ENCODE results near the gene CHRM1. TPM values are rescaled to one million over a fixed set of nuclear protein-coding genes. Genes with fewer than 3 reads are reported as not detected.

Gene CHRM1
- polyA plus RNA-seq, 2 of the 4 experiments (the other 2 are of a cell fraction) = not detected

DNA sequence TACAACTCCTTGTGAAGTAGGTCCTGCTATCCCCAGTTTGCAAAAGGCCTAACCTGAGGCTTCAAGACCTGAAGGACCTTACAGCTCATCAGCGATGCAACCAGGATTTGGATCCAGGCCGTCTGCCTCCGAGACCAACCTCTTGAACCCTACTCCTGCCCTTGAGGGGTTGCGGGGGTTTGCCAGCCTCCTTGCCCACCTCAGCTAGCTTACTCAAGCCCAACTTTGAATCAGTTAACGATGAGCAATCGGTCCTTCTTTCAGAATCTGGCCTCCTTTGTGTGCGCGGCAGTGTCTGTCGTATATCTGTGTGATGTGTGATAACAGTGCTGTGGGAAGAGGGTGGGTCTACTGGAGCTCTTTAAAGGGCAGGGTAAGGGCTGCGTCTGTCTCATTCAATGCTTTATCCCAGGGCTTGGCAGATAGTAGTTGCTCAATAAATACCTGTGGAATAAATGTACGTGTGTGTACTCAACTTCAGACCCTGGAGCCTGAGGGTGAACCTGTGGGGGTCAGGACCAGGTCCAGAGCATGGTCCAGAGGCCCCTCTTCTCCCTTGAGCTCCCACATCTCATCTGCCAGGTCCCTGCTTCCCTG is 3.2 kb downstream of the CHRM1 start:
- ChIA-PET CTCF (interaction anchor here (1.0 to 21.0 kb wide), 5 partner anchors 11 to 110 kb away, joined by 4 to 461 read pairs (median 9); no protein-coding TSS in a partner anchor), POLR2A (no interaction called here)
- 84% methylated on average over 11 of the region's 11 CpGs for WGBS (ENCODE audit: missing lambda C conversion rate)
- DNase-seq (ENCODE audit: low read depth in 1 of 2, low spot score in 1 of 2) (no peak), FAIRE-seq (no peak), ATAC-seq (no peak)
- Histone ChIP-seq H3K4me2 (no peak overlapping the region), H3K4me3 (no peak overlapping the region), H3K9me3 (peaks cover 4% of the 10 kb centered on the region; the same call in 1 of the 3 replicates), H3K27ac (no peak overlapping the region), H3K4me1 (peaks cover 18% of the 10 kb centered on the region)
- TF ChIP-seq HOXB13 (CRISPR knock-in tag; IDR thresholded peaks at IDR 0.05; ENCODE audit: low read depth) (no peak), ZNF302 (CRISPR knock-in tag; IDR thresholded peaks at IDR 0.05) (no peak), CTCF (IDR thresholded peaks at IDR 0.05) (no peak), ZFP36 (IDR thresholded peaks at IDR 0.05; ENCODE audit: borderline replicate concordance, partially characterized antibody) (no peak), EHF (CRISPR knock-in tag; IDR thresholded peaks at IDR 0.05) (no peak), NR3C1 (IDR thresholded peaks at IDR 0.05) (no peak), PBX3 (IDR thresholded peaks at IDR 0.05) (no peak), ZSCAN20 (CRISPR knock-in tag; IDR thresholded peaks at IDR 0.05) (no peak), ELK1 (IDR thresholded peaks at IDR 0.05; ENCODE audit: low read depth, low read length) (no peak), POLR2AphosphoS2 (conservative IDR thresholded peaks at IDR 0.05; ENCODE audit: low read length) (no peak), FOXS1 (CRISPR knock-in tag; IDR thresholded peaks at IDR 0.05) (no peak)
- TF ChIP-seq, protein P1, sequence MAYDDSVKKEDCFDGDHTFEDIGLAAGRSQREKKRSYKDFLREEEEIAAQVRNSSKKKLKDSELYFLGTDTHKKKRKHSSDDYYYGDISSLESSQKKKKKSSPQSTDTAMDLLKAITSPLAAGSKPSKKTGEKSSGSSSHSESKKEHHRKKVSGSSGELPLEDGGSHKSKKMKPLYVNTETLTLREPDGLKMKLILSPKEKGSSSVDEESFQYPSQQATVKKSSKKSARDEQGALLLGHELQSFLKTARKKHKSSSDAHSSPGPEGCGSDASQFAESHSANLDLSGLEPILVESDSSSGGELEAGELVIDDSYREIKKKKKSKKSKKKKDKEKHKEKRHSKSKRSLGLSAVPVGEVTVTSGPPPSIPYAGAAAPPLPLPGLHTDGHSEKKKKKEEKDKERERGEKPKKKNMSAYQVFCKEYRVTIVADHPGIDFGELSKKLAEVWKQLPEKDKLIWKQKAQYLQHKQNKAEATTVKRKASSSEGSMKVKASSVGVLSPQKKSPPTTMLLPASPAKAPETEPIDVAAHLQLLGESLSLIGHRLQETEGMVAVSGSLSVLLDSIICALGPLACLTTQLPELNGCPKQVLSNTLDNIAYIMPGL (CRISPR knock-in tag; IDR thresholded peaks at IDR 0.05; ENCODE audit: borderline replicate concordance) = no peak
- TF ChIP-seq, protein P2, sequence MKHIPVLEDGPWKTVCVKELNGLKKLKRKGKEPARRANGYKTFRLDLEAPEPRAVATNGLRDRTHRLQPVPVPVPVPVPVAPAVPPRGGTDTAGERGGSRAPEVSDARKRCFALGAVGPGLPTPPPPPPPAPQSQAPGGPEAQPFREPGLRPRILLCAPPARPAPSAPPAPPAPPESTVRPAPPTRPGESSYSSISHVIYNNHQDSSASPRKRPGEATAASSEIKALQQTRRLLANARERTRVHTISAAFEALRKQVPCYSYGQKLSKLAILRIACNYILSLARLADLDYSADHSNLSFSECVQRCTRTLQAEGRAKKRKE (CRISPR knock-in tag; IDR thresholded peaks at IDR 0.05; ENCODE audit: low read depth) = no peak

GRCh38 chr11:62914416-62914815 is 6.7 kb downstream of the CHRM1 start:
- Histone ChIP-seq H3K27ac (no peak overlapping the region), H3K4me2 (no peak overlapping the region), H3K4me1 (no peaks in the 10 kb centered on the region), H3K9me3 (no peaks in the 10 kb centered on the region), H3K4me3 (no peak overlapping the region)
- ChIA-PET POLR2A (no interaction called here), CTCF (interaction anchor here (0.6 to 21.0 kb wide), 4 partner anchors 8 to 106 kb away, joined by 4 to 461 read pairs (median 90); partner anchors contain the start of gene STX5)
- no peak for DNase-seq (ENCODE audit: low read depth in 1 of 2, low spot score in 1 of 2)
- 83% methylated on average over 1 of the region's 1 CpG for WGBS (ENCODE audit: missing lambda C conversion rate)
- no peak for ATAC-seq
- FAIRE-seq = no peak
- TF ChIP-seq CHD4 (IDR thresholded peaks at IDR 0.05; ENCODE audit: borderline replicate concordance) = no peak
- TF ChIP-seq CHD2 (IDR thresholded peaks at IDR 0.05; ENCODE audit: low read length, partially characterized antibody) = no peak
- TF ChIP-seq EP300 (IDR thresholded peaks at IDR 0.05) = no peak
- no peak for TF ChIP-seq MAFK (IDR thresholded peaks at IDR 0.05; ENCODE audit: partially characterized antibody)
- no peak for TF ChIP-seq HOXB13 (CRISPR knock-in tag; IDR thresholded peaks at IDR 0.05; ENCODE audit: low read depth)
- TF ChIP-seq PHF8 (IDR thresholded peaks at IDR 0.05; ENCODE audit: borderline replicate concordance, low read depth) = no peak
- no peak for TF ChIP-seq EHF (CRISPR knock-in tag; IDR thresholded peaks at IDR 0.05)
- TF ChIP-seq ZC3H11A (IDR thresholded peaks at IDR 0.05) = no peak
- no peak for TF ChIP-seq POLR2A (IDR thresholded peaks at IDR 0.05; ENCODE audit: low read length)
- TF ChIP-seq MAX (IDR thresholded peaks at IDR 0.05) = no peak
- no peak for TF ChIP-seq POLR2AphosphoS2 (conservative IDR thresholded peaks at IDR 0.05; ENCODE audit: low read length)
- TF ChIP-seq, protein P1 (CRISPR knock-in tag; IDR thresholded peaks at IDR 0.05; ENCODE audit: borderline replicate concordance) = no peak
- TF ChIP-seq, protein P3, sequence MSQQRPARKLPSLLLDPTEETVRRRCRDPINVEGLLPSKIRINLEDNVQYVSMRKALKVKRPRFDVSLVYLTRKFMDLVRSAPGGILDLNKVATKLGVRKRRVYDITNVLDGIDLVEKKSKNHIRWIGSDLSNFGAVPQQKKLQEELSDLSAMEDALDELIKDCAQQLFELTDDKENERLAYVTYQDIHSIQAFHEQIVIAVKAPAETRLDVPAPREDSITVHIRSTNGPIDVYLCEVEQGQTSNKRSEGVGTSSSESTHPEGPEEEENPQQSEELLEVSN (IDR thresholded peaks at IDR 0.05; ENCODE audit: borderline replicate concordance, low read depth) = no peak
- TF ChIP-seq SMC3 (IDR thresholded peaks at IDR 0.05) = no peak
